ENCODE results near the gene CLDN1. TPM values are rescaled to one million over a fixed set of nuclear protein-coding genes. Genes with fewer than 3 reads are reported as not detected.
"Not testable (repeated sequence)": the region's sequence is repeated elsewhere in the genome, so short reads cannot be mapped to it uniquely, and the experiment has no call there.

Gene CLDN1
- total RNA-seq, 1 donor, result 14.2 TPM

GRCh38 chr3:190288836-190289235 lies 33.4 kb downstream of the CLDN1 start:
- H3K4me3 ChIP-seq (ENCODE audit: low read depth, low read length), result no peak overlapping the region
- TF ChIP-seq CTCF (IDR thresholded peaks at IDR 0.05; ENCODE audit: insufficient read depth, low read depth, low read length), result no peak
- no peak for DNase-seq (ENCODE audit: low read depth)

GRCh38 chr3:190286014-190286413 lies 36.2 kb downstream of the CLDN1 start:
- no peak for DNase-seq (ENCODE audit: low read depth)
- no peak overlapping the region for H3K4me3 ChIP-seq (ENCODE audit: low read depth, low read length)
- no peak for TF ChIP-seq CTCF (IDR thresholded peaks at IDR 0.05; ENCODE audit: insufficient read depth, low read depth, low read length)

GRCh38 chr3:190281308-190282051 lies 40.8 kb downstream of the CLDN1 start:
- H3K4me3 ChIP-seq (ENCODE audit: low read depth, low read length), result no peak overlapping the region
- peak; percentile 68 for DNase-seq (ENCODE audit: low read depth)
- TF ChIP-seq CTCF (IDR thresholded peaks at IDR 0.05; ENCODE audit: insufficient read depth, low read depth, low read length), result no peak

GRCh38 chr3:190279690-190280089 lies 42.6 kb downstream of the CLDN1 start:
- no peak for TF ChIP-seq CTCF (IDR thresholded peaks at IDR 0.05; ENCODE audit: insufficient read depth, low read depth, low read length)
- DNase-seq (ENCODE audit: low read depth), result no peak
- no peak overlapping the region for H3K4me3 ChIP-seq (ENCODE audit: low read depth, low read length)

GRCh38 chr3:190272747-190273146 lies 49.5 kb downstream of the CLDN1 start:
- DNase-seq (ENCODE audit: low read depth), result no peak
- no peak overlapping the region for H3K4me3 ChIP-seq (ENCODE audit: low read depth, low read length)
- no peak for TF ChIP-seq CTCF (IDR thresholded peaks at IDR 0.05; ENCODE audit: insufficient read depth, low read depth, low read length)

GRCh38 chr3:190269101-190269500 lies 53.1 kb downstream of the CLDN1 start:
- H3K4me3 ChIP-seq (ENCODE audit: low read depth, low read length), result no peak overlapping the region
- no peak for DNase-seq (ENCODE audit: low read depth)
- TF ChIP-seq CTCF (IDR thresholded peaks at IDR 0.05; ENCODE audit: insufficient read depth, low read depth, low read length), result no peak

GRCh38 chr3:190267464-190267863 lies 54.8 kb downstream of the CLDN1 start:
- not testable (repeated sequence) for DNase-seq (ENCODE audit: low read depth); H3K4me3 ChIP-seq (ENCODE audit: low read depth, low read length)

Data from fibroblast of villous mesenchyme (primary cell).